ENCODE results near the gene WNT7B.

The WNT7B gene

GRCh38 chr22:45927059-45927458, 49.9 kb downstream of the WNT7B start:
- no peak for DNase-seq (ENCODE audit: low read depth)

- DNase-seq (ENCODE audit: low read depth): no peak
These were observed 50.5 kb downstream of the WNT7B start for GRCh38 chr22:45926433-45926832.

- DNase-seq (ENCODE audit: low read depth): no peak
These were observed 51.1 kb downstream of the WNT7B start for GRCh38 chr22:45925811-45926351.

GRCh38 chr22:45923835-45924234, 53.1 kb downstream of the WNT7B start:
- DNase-seq (ENCODE audit: low read depth): no peak

- DNase-seq (ENCODE audit: low read depth): no peak
These were observed 53.8 kb downstream of the WNT7B start for GRCh38 chr22:45923212-45923611.

- no peak for DNase-seq (ENCODE audit: low read depth)
These were observed 54.3 kb downstream of the WNT7B start for GRCh38 chr22:45922661-45923060.

- no peak for DNase-seq (ENCODE audit: low read depth)
These were observed 54.7 kb downstream of the WNT7B start for GRCh38 chr22:45922256-45922655.

GRCh38 chr22:45919504-45920286, 57.3 kb downstream of the WNT7B start:
- DNase-seq (ENCODE audit: low read depth): no peak

GRCh38 chr22:45918459-45919370, 58.2 kb downstream of the WNT7B start:
- no peak for DNase-seq (ENCODE audit: low read depth)

GRCh38 chr22:45917700-45918458, 59.1 kb downstream of the WNT7B start:
- no peak for DNase-seq (ENCODE audit: low read depth)

- DNase-seq (ENCODE audit: low read depth): no peak
These were observed 59.8 kb downstream of the WNT7B start for GRCh38 chr22:45917146-45917545.

- no peak for DNase-seq (ENCODE audit: low read depth)
These were observed 60.4 kb downstream of the WNT7B start for GRCh38 chr22:45916515-45916914.

- no peak for DNase-seq (ENCODE audit: low read depth)
These were observed 61.1 kb downstream of the WNT7B start for GRCh38 chr22:45915841-45916240.

GRCh38 chr22:45915151-45915550, 61.8 kb downstream of the WNT7B start:
- no peak for DNase-seq (ENCODE audit: low read depth)

- no peak for DNase-seq (ENCODE audit: low read depth)
These were observed 62.7 kb downstream of the WNT7B start for GRCh38 chr22:45914309-45914708.

GRCh38 chr22:45912910-45913309, 64.1 kb downstream of the WNT7B start:
- DNase-seq (ENCODE audit: low read depth): no peak

GRCh38 chr22:45911601-45912271, 65.2 kb downstream of the WNT7B start:
- DNase-seq (ENCODE audit: low read depth): no peak

GRCh38 chr22:45910928-45911467, 66.0 kb downstream of the WNT7B start:
- DNase-seq (ENCODE audit: low read depth): no peak

GRCh38 chr22:45908961-45909360, 68.0 kb downstream of the WNT7B start:
- no peak for DNase-seq (ENCODE audit: low read depth)

GRCh38 chr22:45907996-45908395, 69.0 kb downstream of the WNT7B start:
- DNase-seq (ENCODE audit: low read depth): no peak

GRCh38 chr22:45907378-45907777, 69.6 kb downstream of the WNT7B start:
- DNase-seq (ENCODE audit: low read depth): no peak

All from stimulated activated CD8-positive, alpha-beta memory T cell treated with anti-CD3 and anti-CD28 coated beads, Interleukin-15, amount 100 ng/mL, for 24 hours (primary cell).